Thoracic aorta (tissue), 2 donors: ENCODE results near the gene USP49. TPM values are rescaled to one million over a fixed set of nuclear protein-coding genes. Genes with fewer than 3 reads are reported as not detected.
A peak's percentile ranks its signal among the peaks of the same experiment; 100 is the strongest.

ENCODE experiments used
- ATAC-seq: fragments of 150-250 bp; one replicate; pipeline ENCODE4 v1.8.0; 2017; ENCODE audit warnings: low read depth; ENCODE audit not compliant: insufficient number of reproducible peaks, low FRiP score
- DNase-seq: peaks from one replicate; pipeline ENCODE4 v3.0.0-alpha.2; 2020; ENCODE audit warnings: low spot score
- H3K27ac ChIP-seq, 2 donors: fragments of 200-600 bp; sonication (generic); 1 replicate in 1 of 2; 2 replicates in 1 of 2; pipeline ENCODE4 v1.5.1; 2016; ENCODE audit warnings: mild to moderate bottlenecking in 2 of 2, moderate library complexity in 2 of 2
- H3K27me3 ChIP-seq: fragments of 200-600 bp; sonication (generic); replicated peaks from 2 replicates; pipeline ENCODE4 v1.6.0; 2016; ENCODE audit warnings: mild to moderate bottlenecking; ENCODE audit not compliant: insufficient read depth
- H3K36me3 ChIP-seq: fragments of 200-600 bp; sonication (generic); one replicate; pipeline ENCODE4 v1.5.1; 2016
- H3K4me1 ChIP-seq, 2 donors: fragments of 200-600 bp; sonication (generic); 1 replicate in 1 of 2; 2 replicates in 1 of 2; pipeline versions ENCODE4 v1.5.1 to v1.6.0; 2016; ENCODE audit warnings: low read depth in 2 of 2, mild to moderate bottlenecking in 1 of 2; ENCODE audit not compliant: control insufficient read depth in 1 of 2
- H3K4me3 ChIP-seq: fragments of 200-600 bp; sonication (generic); 2 replicates; pipeline ENCODE4 v1.5.1; 2016; ENCODE audit warnings: mild to moderate bottlenecking
- H3K9me3 ChIP-seq: fragments of 200-600 bp; sonication (generic); 2 replicates; pipeline ENCODE4 v1.5.1; 2016
- CTCF ChIP-seq: fragments of 200-600 bp; sonication (generic); IDR thresholded peaks from one replicate; pipeline ENCODE4 v1.5.1; 2019; ENCODE audit warnings: antibody characterized with exemption
- total RNA-seq, 2 donors: library from RNA; depleted of rRNA; stranded (reverse); fragments of >200 nt; gene quantifications; one replicate each; pipeline versions ENCODE4 v1.1.0 to v1.2.3, GENCODE V29; 2016

Gene USP49
- total RNA-seq, 2 donors from 2014 or later: 3.3 to 3.8 TPM

GRCh38 chr6:41937861-41938574 is 42.8 kb upstream of the USP49 start:
- TF ChIP-seq CTCF: no peak
- no peak overlapping the region for H3K27ac ChIP-seq
- peaks cover 28% of the 10 kb centered on the region for H3K36me3 ChIP-seq
- no peak overlapping the region for H3K4me3 ChIP-seq
- DNase-seq (no peak), ATAC-seq (no peak)
- H3K27me3 ChIP-seq: no peaks in the 10 kb centered on the region
- no peaks in the 10 kb centered on the region for H3K9me3 ChIP-seq
- peaks cover 31 to 41% of the 10 kb centered on the region in 2 donors for H3K4me1 ChIP-seq

GRCh38 chr6:41937472-41937860 is 42.3 kb upstream of the USP49 start:
- TF ChIP-seq CTCF: no peak
- H3K27me3 ChIP-seq: no peaks in the 10 kb centered on the region
- DNase-seq (no peak), ATAC-seq (no peak)
- no peak overlapping the region for H3K27ac ChIP-seq
- H3K4me3 ChIP-seq: no peak overlapping the region
- no peaks in the 10 kb centered on the region for H3K9me3 ChIP-seq
- H3K36me3 ChIP-seq: peaks cover 33% of the 10 kb centered on the region
- H3K4me1 ChIP-seq: peaks cover 29 to 40% of the 10 kb centered on the region in 2 donors

- DNase-seq (peak; percentile 31), ATAC-seq (peak; percentile 72)
- TF ChIP-seq CTCF: peak; percentile 82
- peak overlapping the region in 1 of 2 donors; percentile 7 for H3K27ac ChIP-seq
- peaks cover 25 to 35% of the 10 kb centered on the region in 2 donors for H3K4me1 ChIP-seq
- no peaks in the 10 kb centered on the region for H3K9me3 ChIP-seq
- peaks cover 43% of the 10 kb centered on the region for H3K36me3 ChIP-seq
- H3K4me3 ChIP-seq: no peak overlapping the region
- no peaks in the 10 kb centered on the region for H3K27me3 ChIP-seq
These were observed 41.1 kb upstream of the USP49 start for GRCh38 chr6:41936073-41936837.

GRCh38 chr6:41935685-41936072 is 40.5 kb upstream of the USP49 start:
- no peak overlapping the region for H3K27ac ChIP-seq
- no peak overlapping the region for H3K4me3 ChIP-seq

More at GRCh38 chr6:41935685-41936072, 40.5 kb upstream of the USP49 start:
- no peaks in the 10 kb centered on the region for H3K9me3 ChIP-seq
- no peak for DNase-seq
- H3K4me1 ChIP-seq: peaks cover 25 to 32% of the 10 kb centered on the region in 2 donors
- no peaks in the 10 kb centered on the region for H3K27me3 ChIP-seq
- ATAC-seq: no peak
- peaks cover 49% of the 10 kb centered on the region for H3K36me3 ChIP-seq
- TF ChIP-seq CTCF: no peak
